Hematopoietic multipotent progenitor cell (in vitro differentiated cells): ENCODE data around the gene PACRG. TPM values are rescaled to one million over a fixed set of nuclear protein-coding genes. Genes with fewer than 3 reads are reported as not detected.

ENCODE experiments used
- DNase-seq, 3 donors: peaks; one replicate each; pipeline ENCODE4 v3.0.0-alpha.2; 2011 to 2015; ENCODE audit warnings: low read depth in 2 of 3, low spot score in 2 of 3
- total RNA-seq: library from RNA; depleted of rRNA; stranded (reverse); fragments of >200 nt; gene quantifications from one replicate; pipeline ENCODE4 v1.2.3, GENCODE V29; 2012

PACRG gene
- total RNA-seq, 1 donor = 5.7 TPM

DNA sequence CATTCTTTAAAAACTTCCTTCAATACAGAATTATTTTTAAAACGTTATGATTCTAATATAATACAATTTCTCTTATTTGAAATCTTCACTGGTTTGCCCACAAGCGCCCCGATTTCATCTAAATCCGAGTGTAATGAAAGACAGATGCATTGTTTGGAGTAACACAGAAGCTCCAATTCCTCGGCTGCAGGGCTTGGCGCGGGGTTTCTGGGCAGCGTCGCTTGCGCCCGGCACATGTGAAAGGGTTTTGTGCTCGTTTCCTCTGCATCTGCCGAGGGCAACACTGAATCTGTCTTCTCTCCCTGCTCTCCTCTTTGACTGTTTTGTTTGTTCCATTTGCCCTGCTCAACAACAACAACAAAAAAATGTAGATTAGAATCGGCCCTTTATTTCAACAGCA lies 438.1 kb downstream of the PACRG start:
- DNase-seq = no peak

- no peak for DNase-seq
These were observed 438.7 kb downstream of the PACRG start for GRCh38 chr6:163166507-163166906.

GRCh38 chr6:163169521-163169920 lies 441.7 kb downstream of the PACRG start:
- DNase-seq = no peak

- DNase-seq = peak in 2 of 3 donors; percentile 16 to 33
These were observed 442.6 kb downstream of the PACRG start for GRCh38 chr6:163170294-163170883.

GRCh38 chr6:163173741-163174140 lies 446.0 kb downstream of the PACRG start:
- no peak for DNase-seq

DNA sequence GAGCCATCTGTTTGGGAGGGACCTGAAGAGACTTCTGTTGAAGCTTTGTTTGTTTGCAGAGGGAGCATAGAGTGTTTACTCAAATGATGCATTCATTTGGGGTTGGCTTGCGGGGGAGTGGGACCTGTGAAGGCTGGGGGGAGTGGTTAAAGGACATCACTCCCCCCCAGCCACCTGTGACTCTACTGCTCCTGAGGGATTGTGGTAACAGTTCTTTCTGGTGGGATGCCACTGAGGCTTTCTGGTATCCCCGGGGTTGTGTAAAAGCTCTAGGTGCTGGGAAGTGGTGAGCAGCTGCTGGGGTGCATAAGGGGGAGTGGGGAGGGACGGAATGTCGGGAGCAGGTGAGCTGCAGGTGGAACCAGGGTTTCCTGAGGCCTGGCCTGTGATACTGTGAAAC lies 447.5 kb downstream of the PACRG start:
- no peak for DNase-seq

GRCh38 chr6:163176097-163176496 lies 448.3 kb downstream of the PACRG start:
- no peak for DNase-seq

GRCh38 chr6:163177007-163177406 lies 449.2 kb downstream of the PACRG start:
- DNase-seq = no peak

DNA sequence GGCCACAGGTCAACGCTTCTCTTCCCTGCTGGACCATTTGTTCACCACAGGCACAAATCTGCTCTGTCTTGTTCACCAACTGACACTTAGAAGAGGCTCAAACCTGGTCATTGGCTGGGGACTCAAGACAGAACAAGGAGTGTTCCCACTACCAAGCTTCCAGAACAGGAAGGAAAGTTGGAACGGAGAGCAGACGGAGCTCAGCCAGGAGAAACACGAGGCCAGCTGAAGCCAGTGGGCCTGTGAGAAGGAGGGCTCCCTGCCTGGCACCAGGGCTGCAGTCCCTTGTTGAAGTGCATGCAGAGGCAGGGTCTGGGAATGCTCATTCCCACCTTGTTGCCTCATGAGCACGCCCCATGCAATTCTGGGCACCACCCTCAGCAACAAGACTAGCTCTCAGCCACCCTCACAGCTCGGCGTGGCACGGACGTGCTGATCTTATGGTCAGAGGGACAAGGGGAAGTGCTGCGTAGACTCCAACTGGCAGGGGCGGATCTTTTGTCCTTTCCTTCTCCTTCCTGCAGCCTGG lies 450.2 kb downstream of the PACRG start:
- DNase-seq = no peak

- DNase-seq = no peak
These were observed 451.3 kb downstream of the PACRG start for GRCh38 chr6:163179061-163179460.

DNA sequence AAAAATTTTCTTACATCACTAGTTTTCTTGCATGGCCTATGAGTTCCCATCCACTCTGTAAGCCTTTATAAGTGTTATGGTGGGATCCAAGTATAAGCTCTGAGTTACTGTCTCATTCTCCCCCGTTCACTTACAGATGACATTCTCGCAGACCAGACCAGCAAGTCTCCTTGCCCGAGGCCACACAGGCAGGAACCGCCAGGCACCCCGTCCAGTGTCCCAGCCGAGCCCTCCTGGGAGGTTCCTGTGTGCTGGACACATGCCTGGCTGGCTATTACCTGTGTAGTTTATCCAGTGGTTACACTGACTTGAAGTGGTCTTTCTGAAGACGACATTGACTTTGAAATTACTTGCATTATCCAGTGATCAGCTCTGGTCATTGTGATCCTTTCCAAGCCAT lies 451.9 kb downstream of the PACRG start:
- no peak for DNase-seq

DNA sequence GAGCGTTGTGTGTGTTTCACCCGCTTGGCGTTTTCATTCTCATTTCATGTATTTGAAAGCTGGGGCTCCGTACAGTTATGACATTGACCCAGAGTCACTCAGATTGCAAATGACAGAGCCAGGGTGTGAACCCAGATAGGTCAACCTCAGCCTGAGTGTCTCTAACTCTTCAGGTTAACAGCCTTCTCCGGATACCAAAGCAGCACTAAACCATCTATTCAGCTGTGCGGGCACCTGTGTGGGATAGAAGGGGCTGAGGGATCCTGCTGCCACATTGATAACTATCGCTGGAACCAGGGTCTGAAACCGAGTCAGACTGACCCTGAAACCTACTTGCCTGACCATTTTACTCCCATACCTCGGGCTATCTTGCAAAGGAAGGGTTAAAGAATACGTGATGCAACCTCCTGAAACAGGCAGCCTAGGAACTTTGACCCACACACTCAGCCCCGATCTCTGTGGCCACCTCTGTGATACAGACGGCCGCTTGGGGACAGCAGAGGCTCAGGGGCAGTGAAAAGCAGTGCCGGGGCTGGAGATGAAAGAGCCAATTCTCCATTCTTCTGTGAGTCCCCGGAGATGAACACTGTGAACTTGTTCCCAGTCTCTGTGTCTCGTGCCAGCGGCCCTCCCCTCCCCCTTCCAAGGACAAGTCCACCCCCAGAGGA lies 453.2 kb downstream of the PACRG start:
- DNase-seq = peak in 2 of 3 donors; percentile 46 to 69

GRCh38 chr6:163181666-163182180 lies 453.9 kb downstream of the PACRG start:
- no peak for DNase-seq

DNA sequence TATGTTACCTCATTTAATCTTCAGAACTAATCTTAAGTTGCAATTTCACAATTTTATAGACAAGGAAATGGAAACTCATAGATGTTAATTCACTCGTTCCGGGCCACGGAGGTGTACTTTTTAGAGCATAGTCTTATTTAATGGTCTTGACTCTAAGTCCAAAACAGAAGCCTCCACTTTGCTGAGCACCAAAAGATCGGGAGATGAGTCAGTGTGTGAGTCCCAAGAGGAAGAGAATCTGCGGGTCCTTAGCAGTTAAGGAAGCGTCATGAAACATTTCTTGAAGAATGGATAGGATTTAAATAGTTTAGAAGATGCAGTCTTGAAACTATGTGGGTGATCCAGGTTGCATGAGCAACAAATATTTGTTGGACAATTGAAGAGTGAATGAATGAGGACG lies 454.9 kb downstream of the PACRG start:
- no peak for DNase-seq

GRCh38 chr6:163183806-163184205 lies 456.0 kb downstream of the PACRG start:
- no peak for DNase-seq

DNA sequence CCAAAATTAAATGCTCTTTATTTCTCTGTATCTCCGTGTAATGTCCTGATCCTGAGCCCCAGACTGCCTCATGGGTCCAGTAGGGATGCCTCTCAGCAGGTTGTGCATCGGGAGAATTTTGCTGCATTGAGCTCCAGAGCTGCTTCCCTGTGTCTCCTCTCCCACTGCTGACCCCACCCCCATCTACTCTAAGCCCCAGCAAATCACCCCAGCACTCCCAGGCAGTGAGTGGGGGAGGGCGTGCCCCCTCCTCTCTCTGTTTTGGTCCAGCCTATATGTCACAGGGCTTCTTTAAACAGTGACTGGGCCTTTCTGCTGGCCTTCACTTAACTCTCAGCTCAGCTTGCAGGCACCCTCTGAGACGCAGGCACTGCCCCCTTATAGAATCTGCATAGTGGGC lies 458.0 kb downstream of the PACRG start:
- no peak for DNase-seq

- no peak for DNase-seq
These were observed 458.8 kb downstream of the PACRG start for GRCh38 chr6:163186527-163186926.

DNA sequence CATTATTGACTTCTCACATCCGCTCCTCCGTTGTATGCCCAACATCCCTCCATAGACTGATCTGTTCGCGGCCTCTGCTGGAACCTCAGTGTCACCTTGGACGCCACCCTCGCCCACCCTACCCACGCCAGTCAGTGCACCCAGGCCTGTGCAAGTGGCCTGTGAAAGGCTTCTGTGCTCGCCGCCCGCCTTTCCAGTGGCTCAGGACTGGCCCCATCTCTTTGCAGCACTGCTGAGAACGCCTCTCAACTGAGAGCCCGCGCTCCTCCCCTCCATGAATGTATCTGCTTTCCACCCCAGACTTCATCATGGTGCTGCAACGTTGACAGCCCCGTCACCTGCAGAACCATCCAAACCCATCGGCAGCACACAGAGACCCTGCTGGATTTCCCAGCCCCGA lies 459.4 kb downstream of the PACRG start:
- DNase-seq = no peak

- no peak for DNase-seq
These were observed 459.8 kb downstream of the PACRG start for GRCh38 chr6:163187606-163188005.

DNA sequence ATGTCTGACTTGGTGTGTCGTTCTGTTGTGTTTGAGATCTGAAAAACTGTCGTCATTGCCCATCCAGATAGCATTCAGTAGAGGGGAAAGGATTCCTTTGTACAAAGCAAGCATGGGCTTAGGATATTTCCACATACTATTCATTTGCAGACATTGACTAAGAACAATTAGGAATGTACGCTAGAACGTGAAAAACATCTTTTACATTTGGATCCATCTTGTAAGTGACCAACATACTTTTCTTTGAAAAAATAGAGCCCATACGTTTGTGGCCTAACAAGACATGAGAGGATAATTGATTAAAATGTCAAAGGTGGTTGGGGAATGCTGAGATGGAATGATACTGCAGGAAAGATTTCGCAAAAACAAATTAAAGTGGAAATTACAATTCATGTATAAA lies 461.0 kb downstream of the PACRG start:
- DNase-seq = no peak

GRCh38 chr6:163189609-163190008 lies 461.8 kb downstream of the PACRG start:
- DNase-seq = no peak

DNA sequence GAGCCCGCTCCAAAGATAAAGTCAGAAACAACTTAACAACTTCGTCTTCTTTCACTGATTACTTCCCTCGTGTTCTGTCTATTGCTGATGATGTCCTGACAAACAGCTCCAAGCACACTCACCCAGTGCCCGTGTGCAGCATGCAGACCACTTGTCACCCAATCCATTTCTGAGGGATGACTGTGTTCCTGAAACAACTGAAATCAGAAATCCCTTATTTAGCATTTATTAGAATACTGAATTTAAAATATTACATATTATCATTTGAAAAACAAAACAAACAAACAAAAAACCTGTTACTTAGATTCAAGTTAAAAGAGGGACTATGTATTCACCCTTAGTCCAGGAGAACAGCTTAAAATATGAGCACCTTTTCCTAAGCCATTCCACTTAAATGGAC lies 463.0 kb downstream of the PACRG start:
- DNase-seq = no peak
